ENCODE results near the gene DTNBP1.
A peak's percentile ranks its signal among the peaks of the same experiment; 100 is the strongest.

The DTNBP1 gene

GRCh38 chr6:15662326-15663129, at the start of gene DTNBP1:
TSS of gene DTNBP1 (minus strand) at chr6:15663028. CDS start at chr6:15662869, 159 bp downstream.
- DNase-seq (ENCODE audit: low read depth): peak; percentile 65

GRCh38 chr6:15709651-15710269, 46.9 kb upstream of the DTNBP1 start:
- no peak for DNase-seq (ENCODE audit: low read depth)

- no peak for DNase-seq (ENCODE audit: low read depth)
Observed at GRCh38 chr6:15708231-15708630, 45.4 kb upstream of the DTNBP1 start.

DNA sequence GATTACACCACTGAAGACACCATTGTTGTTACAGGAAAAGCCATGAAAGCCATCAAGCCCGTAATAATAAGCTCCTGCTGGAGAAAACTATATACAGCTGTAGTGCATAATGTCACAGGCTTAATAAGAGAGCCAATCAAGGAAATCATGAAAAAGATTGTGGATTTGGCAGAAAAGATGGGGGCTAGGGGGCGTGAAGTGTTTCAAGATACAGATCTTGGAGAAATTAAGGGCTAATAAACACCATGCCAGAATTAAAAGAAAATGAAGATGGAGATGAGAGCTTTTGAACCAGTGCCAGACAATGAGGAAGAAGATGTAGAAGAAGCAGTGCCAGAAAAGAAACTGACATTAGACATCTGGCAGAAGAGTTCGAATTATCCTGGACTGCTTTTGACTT, 43.2 kb upstream of the DTNBP1 start:
- DNase-seq (ENCODE audit: low read depth): no peak

DNA sequence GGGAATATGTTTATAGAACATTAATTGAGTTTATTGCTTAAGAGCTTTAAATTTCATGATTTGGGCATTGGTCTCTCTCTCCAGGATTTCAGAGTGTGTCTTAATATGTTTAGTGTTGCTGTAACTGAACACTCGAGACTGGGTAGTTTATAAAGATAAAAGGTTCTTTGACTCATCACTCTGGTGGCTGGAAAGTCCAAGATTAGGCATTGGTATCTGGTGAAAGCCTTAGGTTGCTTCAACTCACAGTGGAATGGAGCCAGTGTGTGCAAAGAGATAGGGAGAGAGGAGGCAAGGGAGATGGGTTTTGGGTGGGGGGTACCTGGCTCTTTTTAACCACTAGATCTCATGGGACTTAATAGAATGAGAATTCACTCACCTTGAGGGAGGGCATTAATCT, 35.6 kb upstream of the DTNBP1 start:
- DNase-seq (ENCODE audit: low read depth): no peak

GRCh38 chr6:15697895-15698294, 35.1 kb upstream of the DTNBP1 start:
- DNase-seq (ENCODE audit: low read depth): no peak

DNA sequence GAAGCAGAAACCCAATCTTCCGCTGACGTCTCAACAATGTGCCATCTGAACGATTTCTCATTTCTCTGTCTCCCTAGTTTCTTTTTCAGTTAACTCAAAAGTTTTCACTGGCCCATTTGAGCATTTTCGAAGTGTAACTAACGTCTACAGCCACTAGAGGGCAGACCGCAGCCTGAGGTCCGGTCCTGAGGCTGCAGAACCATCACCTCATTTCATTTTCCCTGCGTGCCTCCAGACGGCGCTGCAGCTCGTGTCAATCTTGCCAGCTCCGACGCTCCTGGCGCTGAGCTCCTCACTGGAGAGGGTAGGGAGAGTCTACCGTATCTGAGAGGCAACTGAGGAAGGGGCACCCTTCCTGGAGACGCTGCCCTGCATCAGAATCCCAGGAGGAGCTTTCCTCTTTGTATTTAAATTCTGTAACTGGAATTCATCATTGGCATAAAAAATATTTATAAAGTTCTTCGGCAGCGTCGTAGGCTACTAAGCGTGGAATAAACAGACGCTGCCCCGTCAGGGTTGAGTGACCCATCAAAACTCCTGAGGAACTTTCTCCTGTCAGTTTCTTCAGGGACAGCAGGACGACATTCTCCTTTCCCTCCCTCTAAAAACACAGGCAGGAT, 28.5 kb upstream of the DTNBP1 start:
- DNase-seq (ENCODE audit: low read depth): peak; percentile 60

DNA sequence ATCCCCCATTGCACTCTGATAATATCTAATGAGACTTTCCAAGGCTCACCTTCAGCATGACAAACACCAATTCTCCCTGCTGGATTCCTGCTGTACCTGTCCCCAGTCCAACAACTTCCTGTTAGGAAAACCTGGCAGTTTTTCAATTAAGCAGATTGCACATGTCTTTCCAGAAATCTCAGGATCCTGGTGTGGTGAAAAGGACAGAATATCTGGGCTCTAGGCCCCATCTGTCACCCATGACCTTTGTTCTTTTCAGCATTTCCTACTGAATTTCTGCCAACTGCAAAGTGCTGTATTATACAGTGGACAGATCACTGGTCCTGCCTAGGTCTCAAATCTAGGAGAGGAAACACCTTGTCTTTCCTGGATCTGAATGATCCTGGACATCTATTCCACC, 27.7 kb upstream of the DTNBP1 start:
- no peak for DNase-seq (ENCODE audit: low read depth)

DNA sequence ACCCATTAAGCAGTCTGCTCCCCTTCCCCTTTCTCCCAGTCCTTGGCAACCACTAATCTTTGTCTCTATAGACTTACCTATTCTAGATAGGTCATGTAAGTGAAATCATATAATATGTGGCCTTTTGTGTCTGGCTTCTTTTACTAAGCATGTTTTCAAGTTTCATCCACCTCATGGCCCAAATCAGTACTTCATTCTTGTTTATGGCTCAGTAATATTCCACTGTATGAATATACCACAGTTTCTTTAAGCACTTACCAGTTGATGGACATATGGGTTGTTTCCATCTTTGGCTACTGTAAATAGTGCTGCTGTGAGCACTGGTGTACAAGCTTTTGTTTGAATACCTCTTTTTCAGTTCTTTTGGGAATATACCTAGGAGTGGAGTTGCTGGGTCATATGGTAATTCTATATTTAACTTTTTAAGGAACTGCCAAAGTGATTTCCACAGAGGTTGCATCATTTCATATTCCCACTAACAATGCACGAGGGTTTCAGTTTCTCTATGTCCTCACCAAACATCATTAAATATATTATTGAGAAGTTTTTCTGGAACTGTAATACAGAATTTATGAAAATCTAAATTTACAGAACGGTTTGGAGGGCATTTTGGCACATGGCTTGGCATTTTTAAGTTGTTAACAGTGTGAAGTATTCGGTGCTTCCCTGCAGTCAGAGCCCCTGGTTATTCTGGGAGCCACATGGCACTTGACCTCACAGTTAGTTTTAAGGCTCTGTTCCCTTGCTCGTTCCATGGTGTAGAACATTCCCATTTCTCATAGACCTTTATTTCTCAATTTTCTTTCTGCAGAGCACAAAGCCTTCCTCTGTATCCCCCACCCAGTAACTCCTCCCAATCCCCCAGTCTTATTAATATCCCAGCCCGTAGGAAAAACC, 27.0 kb upstream of the DTNBP1 start:
- DNase-seq (ENCODE audit: low read depth): no peak

DNA sequence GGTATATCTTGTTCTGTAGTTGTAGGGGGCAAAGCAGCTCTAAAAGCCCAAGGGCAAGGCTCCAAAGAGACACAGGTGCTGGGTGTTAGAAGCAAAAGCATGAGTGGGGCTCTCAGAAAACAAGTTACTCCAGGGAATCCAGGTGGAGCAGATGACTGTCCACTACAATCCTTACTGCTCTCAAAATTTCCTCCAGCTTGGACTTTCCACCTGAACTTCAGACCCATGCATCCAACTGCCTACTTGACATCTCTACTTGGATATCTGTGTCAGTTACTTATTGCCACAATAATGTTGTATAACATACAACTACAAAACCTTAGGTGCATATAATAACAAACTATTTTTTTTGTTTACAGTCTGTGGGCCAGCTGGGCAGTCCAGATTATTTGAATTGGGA, 22.8 kb upstream of the DTNBP1 start:
- no peak for DNase-seq (ENCODE audit: low read depth)

GRCh38 chr6:15682965-15683822, 20.4 kb upstream of the DTNBP1 start:
- DNase-seq (ENCODE audit: low read depth): no peak

DNA sequence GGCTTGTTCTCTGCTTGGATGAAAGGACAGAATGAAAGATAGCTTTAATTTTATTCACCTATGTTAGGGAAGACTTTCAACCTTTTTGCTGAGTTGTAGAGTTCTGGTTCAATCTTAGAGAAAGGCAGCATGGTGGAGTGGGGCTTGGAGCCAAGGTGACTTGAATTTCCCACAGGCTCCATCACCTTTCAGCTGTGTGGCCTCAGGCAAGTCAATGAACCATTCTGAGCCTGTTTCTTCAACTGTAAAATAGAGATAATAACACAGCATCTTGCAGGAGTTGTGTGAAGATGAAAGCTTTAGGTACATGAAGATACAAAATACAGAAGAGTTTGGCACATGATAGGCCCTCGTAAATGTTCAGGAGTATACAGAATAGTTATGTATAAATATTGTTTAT, 19.1 kb upstream of the DTNBP1 start:
- no peak for DNase-seq (ENCODE audit: low read depth)

GRCh38 chr6:15678514-15678913, 15.7 kb upstream of the DTNBP1 start:
- DNase-seq (ENCODE audit: low read depth): no peak

DNA sequence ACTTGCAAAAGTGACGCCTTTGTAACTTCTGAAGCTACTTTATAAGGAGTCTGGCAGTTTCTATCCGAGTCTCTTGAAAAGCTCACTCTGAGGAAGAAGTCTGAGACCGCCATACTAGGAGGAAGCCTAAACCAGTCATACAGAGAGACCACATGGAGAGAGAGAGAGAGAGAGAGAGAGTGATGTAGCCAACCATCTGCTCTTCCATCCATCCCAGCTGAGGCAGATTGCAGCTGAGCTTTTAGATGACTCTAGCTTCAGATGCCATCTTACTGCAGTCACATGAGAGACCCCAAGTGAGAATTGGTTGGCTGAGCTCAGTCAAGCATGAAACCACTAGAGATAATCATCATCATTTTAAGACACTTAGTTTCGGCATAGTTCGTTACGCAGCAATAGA, 15.0 kb upstream of the DTNBP1 start:
- DNase-seq (ENCODE audit: low read depth): no peak

DNA sequence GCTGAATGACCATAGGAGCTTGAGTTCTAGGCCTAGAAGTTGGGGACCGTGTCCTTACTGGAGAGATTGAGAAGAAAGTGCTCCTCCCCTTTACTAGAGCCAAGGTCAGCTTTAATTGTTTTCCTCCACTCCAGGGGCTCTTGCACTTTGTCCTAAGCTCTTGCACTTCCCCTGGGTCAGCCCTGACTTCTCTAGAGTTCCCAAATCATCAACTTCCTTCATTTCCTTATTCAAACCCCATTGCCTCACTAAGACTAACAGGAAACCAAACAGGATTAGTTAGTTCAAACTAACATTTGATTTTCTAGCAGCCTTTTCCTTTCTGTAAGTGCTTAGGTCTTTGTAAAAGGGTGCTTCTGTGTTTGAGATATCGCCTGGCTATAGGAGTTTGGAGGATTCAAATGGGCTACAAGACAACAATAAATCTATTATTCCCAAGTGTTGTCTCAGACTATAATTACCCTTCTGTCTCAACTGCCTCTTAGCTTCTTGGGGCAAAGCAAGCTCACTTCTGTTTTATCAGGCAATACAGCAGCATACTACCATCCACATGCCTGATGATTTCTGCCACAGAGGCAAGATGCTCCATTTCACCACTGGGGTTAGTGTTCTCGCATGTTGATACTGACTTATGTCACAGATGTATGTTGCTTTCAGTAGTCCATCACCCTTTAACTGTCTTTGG, 12.8 kb upstream of the DTNBP1 start:
- no peak for DNase-seq (ENCODE audit: low read depth)

- DNase-seq (ENCODE audit: low read depth): no peak
Observed at GRCh38 chr6:15674690-15675386, 12.0 kb upstream of the DTNBP1 start.

DNA sequence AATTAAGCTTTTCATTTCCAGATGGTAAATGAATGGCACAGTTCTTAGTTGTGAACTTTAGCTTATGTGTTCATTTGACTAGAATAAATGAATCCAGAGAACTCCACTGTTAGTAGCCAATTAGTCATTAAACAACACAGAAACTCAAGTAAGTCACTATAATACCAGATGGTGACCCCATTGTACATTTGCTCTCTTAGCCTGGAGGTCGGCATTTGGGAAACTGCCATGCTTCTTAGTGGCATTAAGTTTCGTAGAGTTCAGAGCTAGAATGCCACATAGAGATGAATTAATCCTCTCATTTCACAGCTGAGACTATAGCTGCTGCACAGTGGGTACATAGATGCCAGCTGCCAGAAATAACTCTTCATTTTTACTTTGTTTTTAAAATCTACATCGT, 10.8 kb upstream of the DTNBP1 start:
- no peak for DNase-seq (ENCODE audit: low read depth)

DNA sequence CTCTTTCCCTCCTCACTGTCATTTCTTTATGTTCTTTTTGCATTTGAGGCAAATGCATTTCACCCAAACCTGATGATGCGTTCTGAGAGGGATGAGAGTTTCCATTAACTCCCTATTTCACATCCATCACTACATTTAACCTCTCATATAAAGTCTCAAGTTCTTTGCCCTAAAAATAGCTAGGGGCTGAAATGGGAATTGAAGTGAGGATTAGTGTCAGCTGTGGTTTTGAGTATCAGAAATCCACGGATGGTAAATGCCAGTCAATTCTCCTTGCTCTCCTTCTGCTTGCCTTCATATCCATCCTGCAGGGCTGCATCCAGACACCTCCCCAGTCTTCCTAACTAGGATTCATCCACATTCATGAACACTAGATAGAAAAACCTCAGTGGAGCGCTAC, 10.0 kb upstream of the DTNBP1 start:
- DNase-seq (ENCODE audit: low read depth): no peak

DNA sequence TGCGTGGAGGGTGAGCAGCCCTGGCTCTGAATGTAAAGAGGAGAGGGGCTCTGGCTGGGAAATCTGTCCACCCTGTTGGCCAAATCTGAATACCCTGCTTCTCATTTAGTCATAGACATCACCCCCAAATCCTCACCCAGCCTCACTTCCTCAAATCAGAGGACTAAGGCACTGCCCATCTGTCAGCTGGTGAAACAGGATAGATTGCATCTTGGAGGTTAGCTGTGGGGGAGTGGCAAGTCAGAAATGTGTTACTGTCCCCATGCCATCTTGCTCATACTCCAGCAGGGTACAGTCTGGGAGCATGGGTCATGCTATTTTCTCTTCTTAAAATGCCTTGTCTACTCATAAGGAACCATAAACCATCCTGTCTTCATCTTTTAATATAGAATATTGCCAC, 9.5 kb upstream of the DTNBP1 start:
- no peak for DNase-seq (ENCODE audit: low read depth)

GRCh38 chr6:15668918-15669317, 6.1 kb upstream of the DTNBP1 start:
- DNase-seq (ENCODE audit: low read depth): no peak
